COR-L47 (cell line): ENCODE measurements around the gene TLR10.

Source experiments
- DNase-seq: peaks from one replicate; lab custom pipeline; 2025; lab: John Stamatoyannopoulos, UW

The TLR10 gene

DNA sequence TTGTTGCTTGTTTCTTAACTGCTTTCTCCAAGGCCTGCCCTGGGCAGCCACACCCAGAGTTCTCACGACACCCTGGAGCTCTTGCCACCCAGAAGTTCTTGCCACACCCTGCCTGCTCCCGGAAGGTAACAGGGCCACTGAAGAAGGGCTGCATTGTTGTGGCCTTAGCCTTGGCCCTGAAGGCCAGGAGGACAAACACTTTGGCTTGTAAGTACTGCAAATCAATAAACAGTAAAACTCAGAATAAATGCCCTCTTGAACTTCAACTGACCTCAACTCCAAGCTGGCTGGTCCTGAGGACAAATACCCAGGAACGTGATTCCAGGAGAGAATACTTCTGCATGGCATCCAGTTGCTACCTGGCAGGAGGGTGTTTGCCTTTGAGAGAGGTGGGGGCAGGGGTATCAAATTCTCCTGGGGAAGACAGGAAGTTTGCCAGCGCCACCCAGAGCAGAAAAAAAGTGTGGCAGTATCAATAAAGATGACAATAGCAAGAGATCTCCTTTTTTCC, 54.1 kb downstream of the TLR10 start:
- peak; percentile 76 for DNase-seq

DNA sequence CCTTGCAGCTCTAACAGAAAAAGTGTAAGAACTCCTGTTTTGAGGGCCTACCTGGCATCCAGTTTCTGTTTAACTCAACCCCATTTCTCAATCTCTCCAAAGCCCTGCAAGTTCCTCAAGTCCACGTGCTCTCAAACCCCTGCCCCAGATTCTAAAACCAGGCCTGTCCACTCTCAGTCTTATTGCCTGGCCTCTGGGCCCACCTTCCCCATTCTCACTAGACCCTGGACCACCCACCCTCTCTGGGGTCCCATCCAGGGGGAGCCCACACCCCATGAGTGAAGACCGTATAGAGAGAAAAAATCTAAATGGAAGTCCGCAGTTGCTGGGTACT, 58.3 kb downstream of the TLR10 start:
- no peak for DNase-seq

DNA sequence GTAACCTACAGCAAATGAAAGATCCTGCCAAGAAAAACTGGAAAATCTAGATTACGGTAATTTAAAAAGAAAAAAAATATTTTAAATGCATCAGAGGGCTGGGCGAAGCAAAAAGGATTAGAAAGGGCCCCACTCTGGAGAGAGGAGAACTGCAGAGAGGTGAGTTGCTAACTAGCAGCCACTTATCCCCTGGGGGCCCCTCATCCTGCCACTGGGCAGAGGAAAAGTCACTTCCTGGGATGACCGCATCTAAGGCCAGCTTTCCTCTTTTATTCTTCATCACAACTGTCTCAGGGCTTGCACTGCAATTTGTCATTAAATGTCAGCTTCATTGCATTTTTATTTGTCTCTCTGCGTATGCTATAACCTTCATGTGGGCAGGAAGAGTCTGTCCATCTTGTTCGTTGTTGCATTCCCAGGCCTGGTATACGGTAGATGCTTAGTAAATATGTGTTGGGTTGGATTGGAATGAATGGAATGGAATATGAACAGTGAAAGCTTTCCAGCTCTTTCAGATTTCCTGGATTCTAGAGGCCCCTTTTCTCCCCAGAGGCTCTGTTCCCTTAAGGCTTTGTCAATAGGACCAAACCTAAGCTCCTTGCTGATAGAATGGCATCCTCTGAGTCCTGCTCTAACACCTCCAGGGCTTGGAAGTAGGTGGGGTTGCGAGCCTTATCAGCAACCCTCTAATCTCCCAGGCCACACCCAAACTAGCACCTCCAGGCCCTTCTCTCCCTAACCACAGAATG, 58.9 kb downstream of the TLR10 start:
- DNase-seq, result no peak

DNA sequence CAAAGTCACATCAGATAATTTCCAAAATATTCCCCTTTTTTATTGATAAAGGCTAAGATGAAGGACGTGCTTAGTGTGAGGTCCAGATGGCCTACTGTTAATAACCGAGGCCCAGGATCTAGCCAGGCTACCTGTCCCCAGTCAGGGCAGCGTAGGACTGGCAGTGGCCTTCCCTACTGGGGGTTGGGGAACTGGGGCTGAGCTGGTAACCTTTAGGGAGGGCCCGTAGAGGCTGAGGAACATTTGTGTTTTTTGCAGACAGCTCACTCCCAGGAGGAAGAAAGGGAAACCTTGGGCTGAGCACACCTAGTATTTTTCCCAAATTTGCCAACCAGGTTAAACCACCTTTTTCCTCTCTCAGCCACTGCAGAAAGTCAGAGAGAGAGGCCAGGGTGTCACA, 59.7 kb downstream of the TLR10 start:
- no peak for DNase-seq
